Uterus (tissue), 2 donors: Measurements from ENCODE around the gene SLC9A5.

Experiments
- CTCF ChIP-seq, 4 experiments: fragments of 200-600 bp in 2 of 4; fragments of 450-650 bp in 2 of 4; sonication (generic) in 2 of 4; IDR thresholded peaks; one replicate each; pipeline ENCODE4 v1.5.1; 2016 to 2019; ENCODE audit warnings: antibody characterized with exemption in 4 of 4, mild to moderate bottlenecking in 2 of 4, moderate library complexity in 1 of 4
- POLR2A ChIP-seq, 2 donors: fragments of 450-650 bp; IDR thresholded peaks; one replicate each; pipeline ENCODE4 v1.6.1; 2016; ENCODE audit warnings: antibody characterized with exemption in 2 of 2, mild to moderate bottlenecking in 1 of 2, moderate library complexity in 1 of 2

DNA sequence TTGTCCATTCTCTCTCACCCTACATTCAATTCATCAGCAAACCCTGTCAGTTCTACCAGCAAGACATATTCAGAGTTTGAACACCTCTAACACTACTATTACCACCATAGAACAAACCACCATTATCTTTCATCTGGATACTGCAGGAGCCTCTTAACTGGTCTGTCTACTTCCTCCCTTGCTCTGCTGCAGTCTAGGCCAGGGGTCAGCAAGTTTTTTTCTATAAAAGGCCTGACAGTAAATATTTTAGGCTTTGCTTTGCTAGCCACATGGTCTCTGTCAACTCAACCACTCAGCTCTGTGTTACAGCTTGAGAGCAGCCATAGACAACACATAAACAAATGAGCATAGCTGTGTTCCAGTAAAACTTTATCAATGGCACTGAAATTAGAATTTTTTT lies 63.9 kb downstream of the SLC9A5 start:
- TF ChIP-seq CTCF (IDR thresholded peaks at IDR 0.05), result no peak
- no peak for TF ChIP-seq POLR2A (IDR thresholded peaks at IDR 0.05)
